H1 (cell line): Measurements from ENCODE around the gene MAPK8IP2. TPM values are rescaled to one million over a fixed set of nuclear protein-coding genes. Genes with fewer than 3 reads are reported as not detected.

ENCODE experiments used
- CTCF ChIA-PET: fragments of 300-600 bp; sonication (Branson Sonifier 250); formaldehyde crosslinking; loops from one replicate; lab custom pipeline; 2021; ENCODE audit not compliant: partially characterized antibody; lab: Charles Lee
- POLR2A ChIA-PET: fragments of 300-600 bp; sonication (Branson Sonifier 250); formaldehyde crosslinking; loops from one replicate; lab custom pipeline; 2021; ENCODE audit warnings: inconsistent platforms; ENCODE audit not compliant: partially characterized antibody; lab: Charles Lee
- DNase-seq, 2 experiments: peaks; one replicate each; pipeline versions ENCODE4 v3.0.0 to v3.0.0-alpha.2; 2010 to 2022; ENCODE audit warnings: low spot score in 2 of 2, low read depth in 1 of 2, mixed read lengths in 1 of 2
- FAIRE-seq: peaks from 2 replicates; lab custom pipeline; 2011; peaks lifted over from hg19 to GRCh38; lab: Jason Lieb, UNC
- H2AFZ ChIP-seq: 2 replicates; pipeline ENCODE4 v1.8.1; 2012; ENCODE audit warnings: low read length, inconsistent platforms
- H2AK5ac ChIP-seq: 2 replicates; pipeline ENCODE4 v1.6.1; 2013; ENCODE audit warnings: low read depth, low read length
- H2BK120ac ChIP-seq: replicated peaks from 2 replicates; pipeline ENCODE3; 2013; ENCODE audit warnings: low read depth, low read length, inconsistent platforms
- H2BK12ac ChIP-seq: 2 replicates; pipeline ENCODE4 v1.6.1; 2013; ENCODE audit warnings: low read depth, low read length
- H2BK15ac ChIP-seq: 2 replicates; pipeline ENCODE4 v1.6.1; 2013; ENCODE audit warnings: low read length
- H2BK20ac ChIP-seq: 2 replicates; pipeline ENCODE4 v1.6.1; 2013; ENCODE audit warnings: low read length
- H2BK5ac ChIP-seq: 2 replicates; pipeline ENCODE4 v1.6.1; 2013; ENCODE audit warnings: low read depth, low read length
- H3K14ac ChIP-seq: 2 replicates; pipeline ENCODE4 v1.6.1; 2013; ENCODE audit warnings: inconsistent platforms; ENCODE audit not compliant: insufficient read length
- H3K18ac ChIP-seq: 2 replicates; pipeline ENCODE4 v1.6.1; 2013; ENCODE audit warnings: low read length; ENCODE audit errors: extremely low read depth
- H3K23ac ChIP-seq: 2 replicates; pipeline ENCODE4 v1.6.1; 2013; ENCODE audit warnings: inconsistent platforms; ENCODE audit not compliant: insufficient read length
- H3K23me2 ChIP-seq: 2 replicates; pipeline ENCODE4 v1.6.1; 2013; ENCODE audit warnings: low read depth, low read length
- H3K27ac ChIP-seq: 2 replicates; pipeline ENCODE4 v1.6.1; 2011; ENCODE audit warnings: low read depth, low read length, inconsistent platforms
- H3K27me3 ChIP-seq, 4 experiments: replicated peaks in 1 of 4; 1 replicate in 1 of 4; 2 replicates in 3 of 4; pipeline versions ENCODE4 v1.6.1 to v1.8.1; 2011 to 2013; ENCODE audit warnings: low read length in 3 of 4, mild to moderate bottlenecking in 3 of 4, inconsistent platforms in 2 of 4, mixed read lengths in 2 of 4, moderate library complexity in 1 of 4; ENCODE audit not compliant: control insufficient read depth in 3 of 4, insufficient read depth in 3 of 4; ENCODE audit errors: extremely low read depth in 1 of 4
- H3K36me3 ChIP-seq, 4 experiments: 2 replicates each; pipeline versions ENCODE4 v1.6.1 to v1.8.1; 2011 to 2013; ENCODE audit warnings: mild to moderate bottlenecking in 4 of 4, low read length in 3 of 4, moderate library complexity in 2 of 4, control low read depth in 1 of 4, inconsistent platforms in 1 of 4; ENCODE audit not compliant: insufficient read depth in 4 of 4, control insufficient read depth in 2 of 4
- H3K4ac ChIP-seq: replicated peaks from 2 replicates; pipeline ENCODE3; 2013; ENCODE audit warnings: low read length, low read depth, mixed read lengths, inconsistent platforms; ENCODE audit not compliant: insufficient read length
- H3K4me1 ChIP-seq, 4 experiments: replicated peaks in 1 of 4; 1 replicate in 1 of 4; 2 replicates in 3 of 4; pipeline versions ENCODE4 v1.6.1 to v1.8.1; 2011 to 2013; ENCODE audit warnings: low read length in 3 of 4, inconsistent platforms in 2 of 4, mixed read lengths in 1 of 4; ENCODE audit not compliant: insufficient read depth in 4 of 4, control insufficient read depth in 3 of 4
- H3K4me2 ChIP-seq, 2 experiments: 2 replicates each; pipeline versions ENCODE4 v1.6.1 to v1.8.1; 2011 to 2013; ENCODE audit warnings: low read depth in 2 of 2, low read length in 2 of 2, control low read depth in 1 of 2, inconsistent platforms in 1 of 2, mild to moderate bottlenecking in 1 of 2; ENCODE audit not compliant: insufficient read depth in 1 of 2
- H3K4me3 ChIP-seq, 4 experiments: fragments of 200-600, 300-600 bp in 1 of 4; sonication (generic), shearing (Covaris generic), sonication (Bioruptor Twin) in 1 of 4; 2 replicates each; pipeline versions ENCODE4 v1.5.1 to v1.8.1; 2011 to 2016; ENCODE audit warnings: low read length in 4 of 4, low read depth in 3 of 4, control low read depth in 2 of 4, inconsistent platforms in 2 of 4, mild to moderate bottlenecking in 2 of 4, mixed read lengths in 1 of 4, moderate library complexity in 1 of 4; ENCODE audit not compliant: insufficient read depth in 2 of 4; ENCODE audit errors: extremely low read depth in 1 of 4
- H3K56ac ChIP-seq: replicated peaks from 2 replicates; pipeline ENCODE3; 2013; ENCODE audit warnings: low read depth, mild to moderate bottlenecking, mixed read lengths, low read length, inconsistent platforms; ENCODE audit not compliant: insufficient read length
- H3K79me1 ChIP-seq: 2 replicates; pipeline ENCODE4 v1.6.1; 2013; ENCODE audit warnings: low read depth, low read length, control low read depth
- H3K79me2 ChIP-seq, 2 experiments: 2 replicates each; pipeline versions ENCODE4 v1.6.1 to v1.8.1; 2012 to 2013; ENCODE audit warnings: low read length in 2 of 2, mild to moderate bottlenecking in 2 of 2, inconsistent platforms in 1 of 2; ENCODE audit not compliant: insufficient read depth in 2 of 2, control insufficient read depth in 1 of 2
- H3K9ac ChIP-seq, 4 experiments: replicated peaks in 1 of 4; 1 replicate in 1 of 4; 2 replicates in 3 of 4; pipeline versions ENCODE4 v1.6.1 to v1.8.1; 2011 to 2013; ENCODE audit warnings: low read depth in 3 of 4, low read length in 3 of 4, control low read depth in 2 of 4, mild to moderate bottlenecking in 2 of 4, moderate library complexity in 2 of 4, inconsistent platforms in 1 of 4; ENCODE audit errors: extremely low read depth in 1 of 4
- H3K9me3 ChIP-seq, 2 experiments: 2 replicates each; pipeline versions ENCODE4 v1.6.1 to v1.8.1; 2012 to 2013; ENCODE audit warnings: mild to moderate bottlenecking in 2 of 2, moderate library complexity in 2 of 2, control low read depth in 1 of 2, inconsistent platforms in 1 of 2, low read depth in 1 of 2, low read length in 1 of 2, mixed read lengths in 1 of 2; ENCODE audit not compliant: insufficient read depth in 2 of 2
- H4K20me1 ChIP-seq, 2 experiments: replicated peaks in 1 of 2; 2 replicates each; pipeline versions ENCODE3 to v1.8.1; 2011 to 2013; ENCODE audit warnings: inconsistent platforms in 2 of 2, low read length in 2 of 2, mild to moderate bottlenecking in 1 of 2; ENCODE audit not compliant: insufficient read depth in 2 of 2, control insufficient read depth in 1 of 2
- H4K5ac ChIP-seq: 2 replicates; pipeline ENCODE4 v1.6.1; 2013; ENCODE audit warnings: low read length, low read depth, mixed read lengths, inconsistent platforms; ENCODE audit not compliant: insufficient read length
- H4K8ac ChIP-seq: 2 replicates; pipeline ENCODE4 v1.8.0; 2013; ENCODE audit warnings: mild to moderate bottlenecking, moderate library complexity, low read length, inconsistent platforms; ENCODE audit not compliant: insufficient read depth; ENCODE audit errors: extremely low read depth
- H4K91ac ChIP-seq: replicated peaks from 2 replicates; pipeline ENCODE3; 2013; ENCODE audit warnings: low read length, mixed read lengths, inconsistent platforms; ENCODE audit not compliant: insufficient read length
- CEBPB ChIP-seq: IDR thresholded peaks from 2 replicates; pipeline ENCODE4 v1.6.1; 2012; ENCODE audit warnings: low read depth, low read length
- CREB1 ChIP-seq: IDR thresholded peaks from 2 replicates; pipeline ENCODE4 v1.6.1; 2012; ENCODE audit warnings: inconsistent platforms
- JUN ChIP-seq: IDR thresholded peaks from 2 replicates; pipeline ENCODE4 v1.6.1; 2011; ENCODE audit warnings: low read depth, mild to moderate bottlenecking, improper control_type of control experiment, low read length
- KDM1A ChIP-seq: fragments of 200-600, 300-600 bp; sonication (generic); IDR thresholded peaks from 2 replicates; pipeline ENCODE4 v1.7.1; 2016; ENCODE audit warnings: mild to moderate bottlenecking, low read length, borderline replicate concordance
- SP4 ChIP-seq: IDR thresholded peaks from 2 replicates; pipeline ENCODE4 v1.6.1; 2012; ENCODE audit warnings: low read length, inconsistent platforms
- WGBS, 2 experiments: shearing (Covaris generic) in 1 of 2; methylation state at CpG; one replicate each; pipeline versions ENCODE4 v1.1.6 to v1.1.7; 2013 to 2015; ENCODE audit warnings: low lambda C conversion rate in 2 of 2, mixed read lengths in 2 of 2, inconsistent platforms in 1 of 2, low coverage in 1 of 2, missing lambda C conversion rate in 1 of 2; ENCODE audit not compliant: insufficient replicate concordance in 2 of 2, insufficient coverage in 1 of 2, insufficient read length in 1 of 2; ENCODE audit errors: extremely low coverage in 1 of 2, missing lambda C conversion rate in 1 of 2; 5-methylcytosine and 5-hydroxymethylcytosine counted together
- polyA plus RNA-seq, 7 experiments: library from polyadenylated mRNA; depleted of rRNA in 3 of 7; stranded (reverse) in 5 of 7; unstranded in 2 of 7; fragments of >200 nt in 5 of 7; fragments of 200-250 nt in 2 of 7; gene quantifications; 1 replicate in 5 of 7; 2 replicates in 1 of 7; 4 replicates in 1 of 7; pipeline versions ENCODE4 v1.2.1 to v1.2.3, GENCODE V29; 2011 to 2013; ENCODE audit warnings: missing spikeins in 2 of 7, mixed read lengths in 2 of 7
- total RNA-seq: library from RNA; stranded (reverse); fragmentation: NEBNext Ultra II Directional; extraction: Animal tissue kit (Norgen Biotek cat#: 25700); gene quantifications from 2 replicates; pipeline ENCODE4 v1.2.1, GENCODE V29; 2021

The MAPK8IP2 gene
- total and polyA plus RNA-seq, 2 of the 8 experiments (the other 6 are each of a cell fraction or from before 2014, with no cell fraction given) = 1.5 to 5.5 TPM

- H3K23ac ChIP-seq = no peak overlapping the region
- no peak overlapping the region for H3K27ac ChIP-seq
- no peak overlapping the region for H2AK5ac ChIP-seq
- H3K36me3 ChIP-seq = no peaks in the 10 kb centered on the region; a peak in 1 of 8 replicates
- H3K23me2 ChIP-seq = no peaks in the 10 kb centered on the region; the same call in 1 of the 2 replicates
- peaks cover 0 to 13% (median 3%) of the 10 kb centered on the region in 4 experiments; a peak in 4 of 7 replicates for H3K4me1 ChIP-seq
- H4K20me1 ChIP-seq = peaks cover 0 to 6% of the 10 kb centered on the region in 2 experiments
- H3K56ac ChIP-seq = no peak overlapping the region
- no peak overlapping the region for H4K91ac ChIP-seq
- no peak for TF ChIP-seq CREB1
- TF ChIP-seq JUN = no peak
- TF ChIP-seq KDM1A = no peak
- no peak for TF ChIP-seq CEBPB
- no peak for TF ChIP-seq SP4
- H3K4ac ChIP-seq = no peak overlapping the region
- POLR2A ChIA-PET = no interaction called here
- H2AFZ ChIP-seq = no peak overlapping the region
- H2BK5ac ChIP-seq = no peak overlapping the region
- no peak overlapping the region for H2BK15ac ChIP-seq
- DNase-seq = no peak
- CTCF ChIA-PET = interaction anchor here (0.8 to 5.4 kb wide), 7 partner anchors 12 to 111 kb away, joined by 3 to 39 read pairs (median 3); partner anchors contain the start of genes ARSA and SYCE3
- 94% methylated on average over 10 of the region's 10 CpGs; no CpG with 5 or more reads in 1 of the 2 experiments for WGBS, 2 experiments
- H3K9ac ChIP-seq = no peak overlapping the region
- H3K14ac ChIP-seq = no peak overlapping the region
- H3K18ac ChIP-seq = no peak overlapping the region
- H3K79me1 ChIP-seq = no peaks in the 10 kb centered on the region
- H3K4me3 ChIP-seq = no peak overlapping the region
- no peaks in the 10 kb centered on the region for H3K79me2 ChIP-seq
- H2BK12ac ChIP-seq = 0 out of 2 replicates have a peak overlapping the region, but pooled peaks have one; percentile 17
- H3K4me2 ChIP-seq = no peak overlapping the region
- H2BK120ac ChIP-seq = no peak overlapping the region
- peaks cover 15 to 34% (median 25%) of the 10 kb centered on the region in 4 experiments for H3K27me3 ChIP-seq
- FAIRE-seq = no peak
- H4K8ac ChIP-seq = no peak overlapping the region
- H4K5ac ChIP-seq = no peak overlapping the region
- no peaks in the 10 kb centered on the region for H3K9me3 ChIP-seq
- H2BK20ac ChIP-seq = no peak overlapping the region
These were observed 8.4 kb downstream of the MAPK8IP2 start for GRCh38 chr22:50608996-50609395.
